GM19023 (cell line): ENCODE measurements around the gene PSEN1.
A peak's percentile ranks its signal among the peaks of the same experiment; 100 is the strongest.

Experiments
- ATAC-seq: cut with Tn5 transposase; IDR thresholded peaks from one replicate; pipeline ENCODE4 v1.9.1; 2021; ENCODE audit warnings: mild to moderate bottlenecking, moderate library complexity; ENCODE audit not compliant: unreplicated experiment

Gene PSEN1

GRCh38 chr14:73211251-73212040, 75.1 kb downstream of the PSEN1 start:
- no peak for ATAC-seq

- no peak for ATAC-seq
Observed at GRCh38 chr14:73216030-73216429, 79.7 kb downstream of the PSEN1 start.

DNA sequence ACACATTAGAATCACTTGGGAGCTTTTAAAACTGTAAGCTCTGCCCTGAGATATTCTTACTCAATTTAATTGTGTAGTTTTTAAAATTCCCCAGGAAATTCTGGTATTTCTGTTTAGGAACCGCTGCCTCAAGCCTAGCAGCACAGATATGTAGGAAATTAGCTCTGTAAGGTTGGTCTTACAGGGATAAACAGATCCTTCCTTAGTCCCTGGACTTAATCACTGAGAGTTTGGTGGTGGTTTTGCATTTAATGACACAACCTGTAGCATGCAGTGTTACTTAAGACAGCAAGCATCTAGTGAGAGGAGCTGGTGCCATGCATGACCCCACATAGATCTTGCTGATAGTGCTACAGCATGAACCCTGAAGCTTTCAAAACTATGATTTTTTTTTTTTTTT, 81.1 kb downstream of the PSEN1 start:
- ATAC-seq, result no peak

GRCh38 chr14:73220061-73220460, 83.8 kb downstream of the PSEN1 start:
- ATAC-seq, result no peak

DNA sequence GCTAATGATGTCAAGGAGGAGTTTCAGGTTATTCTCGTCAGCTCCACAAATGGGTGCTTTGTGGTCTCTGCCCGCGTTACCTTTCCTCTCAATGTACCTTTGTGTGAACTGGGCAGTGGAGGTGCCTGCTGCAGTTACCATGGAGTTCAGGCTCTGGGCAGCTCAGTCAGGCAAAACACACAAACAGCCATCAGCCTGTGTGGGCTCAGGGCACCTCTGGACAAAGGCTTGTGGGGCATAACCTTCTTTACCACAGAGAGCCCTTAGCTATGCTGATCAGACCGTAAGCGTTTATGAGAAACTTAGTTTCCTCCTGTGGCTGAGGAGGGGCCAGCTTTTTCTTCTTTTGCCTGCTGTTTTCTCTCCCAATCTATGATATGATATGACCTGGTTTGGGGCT, 84.3 kb downstream of the PSEN1 start:
- ATAC-seq, result no peak

DNA sequence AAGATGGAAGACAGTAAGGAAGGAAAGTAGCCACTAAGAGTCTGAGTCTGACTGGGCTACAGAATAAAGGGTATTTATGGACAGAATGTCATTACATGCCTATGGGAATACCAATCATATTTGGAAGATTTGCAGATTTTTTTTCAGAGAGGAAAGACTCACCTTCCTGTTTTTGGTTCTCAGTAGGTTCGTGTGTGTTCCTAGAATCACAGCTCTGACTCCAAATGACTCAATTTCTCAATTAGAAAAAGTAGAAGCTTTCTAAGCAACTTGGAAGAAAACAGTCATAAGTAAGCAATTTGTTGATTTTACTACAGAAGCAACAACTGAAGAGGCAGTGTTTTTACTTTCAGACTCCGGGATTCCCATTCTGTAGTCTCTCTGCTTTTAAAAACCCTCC, 85.6 kb downstream of the PSEN1 start:
- no peak for ATAC-seq

- peak; percentile 78 for ATAC-seq
Observed at GRCh38 chr14:73223049-73223448, 86.7 kb downstream of the PSEN1 start.

DNA sequence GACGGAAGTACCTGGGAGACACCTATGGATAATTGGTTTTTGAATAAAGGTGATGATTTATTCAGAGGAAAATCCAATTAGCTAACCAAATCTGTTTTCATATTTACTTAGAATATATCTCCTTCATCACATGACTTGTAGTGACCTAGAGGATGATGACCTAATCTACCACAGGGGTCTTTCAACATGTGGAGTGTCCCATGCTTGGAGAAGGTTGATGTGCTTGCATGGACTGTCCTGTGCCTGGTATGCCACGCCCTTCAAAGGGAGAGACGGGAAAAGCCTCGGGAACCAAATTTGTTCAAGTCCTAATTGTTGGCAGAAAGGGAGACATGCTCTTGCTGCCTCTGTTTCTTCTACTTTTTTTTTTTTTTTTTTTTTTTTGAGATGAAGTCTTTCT, 89.2 kb downstream of the PSEN1 start:
- no peak for ATAC-seq

DNA sequence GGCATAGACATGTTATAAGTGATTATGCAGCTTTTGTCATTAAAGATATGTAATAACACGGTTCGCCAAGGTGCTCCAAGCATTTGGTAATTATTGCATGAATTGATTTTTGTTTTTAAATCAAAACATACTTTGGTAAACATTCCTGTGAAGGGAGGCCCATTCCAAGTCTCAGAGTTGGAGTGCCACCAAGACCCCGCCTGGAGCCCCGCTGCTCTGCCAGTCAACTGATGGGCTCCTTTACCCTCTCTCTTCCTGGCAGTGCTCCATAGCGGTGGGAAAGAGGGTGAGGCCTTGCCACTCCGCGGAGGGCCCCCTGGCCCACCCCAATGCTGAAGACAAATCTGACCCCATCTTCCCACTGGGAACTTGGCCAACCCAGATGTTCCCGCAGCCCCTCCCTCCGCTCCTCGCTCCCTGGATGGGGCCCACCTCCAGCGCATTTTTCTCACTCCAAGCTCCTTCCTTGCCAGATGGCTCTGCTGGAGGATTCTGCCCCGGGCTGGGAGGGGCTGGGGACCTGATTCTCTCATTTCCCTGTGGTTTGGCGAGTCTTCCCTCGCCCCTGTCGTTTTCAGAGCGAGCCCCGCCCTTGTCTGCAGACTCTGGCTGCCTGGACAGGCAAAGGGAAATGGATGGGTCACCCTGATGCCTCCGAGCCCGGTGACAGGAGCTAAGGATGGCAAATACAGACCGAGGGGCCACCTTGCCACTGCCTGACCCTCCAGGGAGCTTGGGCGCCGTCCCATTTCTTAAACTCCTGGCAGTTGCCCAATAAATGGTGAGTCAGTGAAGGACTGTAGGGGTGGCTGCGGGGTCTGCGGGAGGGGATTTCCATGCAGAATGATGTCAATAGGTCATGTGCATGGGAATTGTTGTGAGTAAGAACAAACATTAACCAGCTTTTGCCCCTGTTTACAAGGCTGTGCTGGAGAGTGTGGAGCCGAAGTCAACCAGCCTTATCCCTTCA, 91.8 kb downstream of the PSEN1 start:
- ATAC-seq, result no peak

DNA sequence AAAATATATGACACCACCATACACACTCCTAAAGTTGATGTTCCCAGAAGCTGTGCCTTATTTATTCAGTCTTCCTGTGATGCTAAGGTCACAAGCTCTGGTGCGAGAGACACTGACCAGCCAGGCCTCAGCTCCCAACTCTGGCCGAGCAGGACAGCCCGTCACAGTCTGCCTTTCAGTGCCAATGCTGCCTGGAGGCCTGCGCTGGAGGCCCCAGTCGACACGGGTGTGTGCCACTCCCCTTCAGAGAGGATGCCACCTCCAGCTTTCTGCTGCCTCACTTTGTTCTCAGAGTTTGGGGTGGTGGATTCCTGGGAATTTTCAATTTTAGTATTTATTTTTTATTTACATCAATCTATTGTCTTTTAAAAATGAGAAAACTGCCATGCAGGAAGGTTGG, 93.7 kb downstream of the PSEN1 start:
- ATAC-seq, result no peak

DNA sequence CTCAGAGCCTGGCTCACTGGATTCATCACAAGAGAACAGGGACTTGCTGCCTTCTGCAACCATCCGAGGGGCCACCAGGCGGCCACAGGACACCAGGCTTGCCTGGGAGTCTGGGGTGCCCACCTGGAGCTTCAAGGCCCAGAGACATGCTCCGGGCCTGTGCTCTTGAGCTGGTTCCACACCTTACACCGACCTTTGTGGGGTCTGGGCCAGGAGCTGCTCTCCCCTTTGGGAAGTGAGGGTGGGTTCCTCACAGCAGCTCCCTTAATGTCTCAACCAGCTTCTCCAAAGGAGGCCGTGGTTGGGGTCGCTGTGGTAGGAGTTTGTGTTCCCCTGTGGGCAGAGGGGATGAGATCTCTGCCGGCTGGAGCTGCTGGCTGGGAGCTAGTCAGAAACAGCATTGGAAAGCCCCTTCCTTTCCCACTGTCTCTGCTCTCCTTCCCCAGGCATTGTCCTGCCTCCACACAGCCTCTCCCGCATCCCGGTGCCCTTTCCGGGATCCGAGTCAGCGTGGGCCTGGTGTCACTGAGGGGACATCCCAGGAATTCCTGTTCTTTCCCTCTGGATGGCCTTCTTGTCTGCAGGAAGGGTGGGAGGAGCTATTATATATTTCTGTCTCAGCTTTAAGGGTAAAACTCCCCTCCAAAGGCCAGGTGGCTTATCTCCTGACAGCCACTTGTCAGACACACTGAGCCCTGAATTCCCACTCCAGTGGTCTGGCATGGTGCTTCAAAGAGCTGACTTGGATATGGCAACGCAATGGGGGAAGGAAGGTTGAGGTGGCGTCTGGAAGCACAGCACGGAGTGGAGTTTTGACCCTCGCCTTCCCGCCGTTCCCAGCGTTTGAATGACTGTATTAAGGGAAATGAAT, 95.9 kb downstream of the PSEN1 start:
- no peak for ATAC-seq

DNA sequence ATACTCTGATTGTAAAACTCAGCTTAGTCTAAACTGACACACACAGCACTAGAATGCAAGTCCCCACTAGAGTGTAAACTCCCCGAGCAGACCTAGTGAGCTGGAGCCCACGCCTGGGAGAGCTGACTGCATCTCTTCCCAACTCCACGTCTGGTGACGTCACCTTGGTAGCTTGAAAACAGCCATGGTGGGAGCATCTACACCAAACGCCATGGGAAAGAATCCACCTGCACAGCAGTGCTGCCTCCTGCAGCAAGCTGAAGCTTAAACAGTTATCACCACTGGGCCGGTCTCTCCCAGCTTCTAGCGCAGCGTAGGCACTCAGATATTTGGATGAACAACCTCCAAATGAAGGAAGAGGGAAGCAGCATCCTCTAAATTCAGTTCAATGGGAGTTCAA, 96.7 kb downstream of the PSEN1 start:
- no peak for ATAC-seq

- no peak for ATAC-seq
Observed at GRCh38 chr14:73233564-73233963, 97.3 kb downstream of the PSEN1 start.

DNA sequence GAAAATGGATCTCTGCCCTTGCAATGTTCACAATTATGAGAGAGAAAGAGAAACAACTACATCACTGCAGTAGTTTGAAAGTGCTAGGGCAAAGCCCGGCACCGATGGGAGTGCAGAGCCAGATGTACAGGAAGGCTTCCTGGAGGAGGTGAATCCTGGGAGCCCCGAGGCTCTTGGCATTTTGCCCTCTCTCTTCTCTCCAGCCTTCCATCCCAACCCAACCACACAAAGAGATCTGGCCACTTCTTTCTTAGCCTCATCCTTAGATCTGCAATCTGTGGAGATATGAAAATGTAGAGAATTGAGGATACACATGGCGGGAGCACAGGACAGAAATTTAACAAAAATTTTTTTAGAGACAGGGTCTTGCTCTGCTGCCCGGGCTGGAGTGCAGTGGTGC, 97.7 kb downstream of the PSEN1 start:
- no peak for ATAC-seq

- no peak for ATAC-seq
Observed at GRCh38 chr14:73234586-73235394, 98.5 kb downstream of the PSEN1 start.

DNA sequence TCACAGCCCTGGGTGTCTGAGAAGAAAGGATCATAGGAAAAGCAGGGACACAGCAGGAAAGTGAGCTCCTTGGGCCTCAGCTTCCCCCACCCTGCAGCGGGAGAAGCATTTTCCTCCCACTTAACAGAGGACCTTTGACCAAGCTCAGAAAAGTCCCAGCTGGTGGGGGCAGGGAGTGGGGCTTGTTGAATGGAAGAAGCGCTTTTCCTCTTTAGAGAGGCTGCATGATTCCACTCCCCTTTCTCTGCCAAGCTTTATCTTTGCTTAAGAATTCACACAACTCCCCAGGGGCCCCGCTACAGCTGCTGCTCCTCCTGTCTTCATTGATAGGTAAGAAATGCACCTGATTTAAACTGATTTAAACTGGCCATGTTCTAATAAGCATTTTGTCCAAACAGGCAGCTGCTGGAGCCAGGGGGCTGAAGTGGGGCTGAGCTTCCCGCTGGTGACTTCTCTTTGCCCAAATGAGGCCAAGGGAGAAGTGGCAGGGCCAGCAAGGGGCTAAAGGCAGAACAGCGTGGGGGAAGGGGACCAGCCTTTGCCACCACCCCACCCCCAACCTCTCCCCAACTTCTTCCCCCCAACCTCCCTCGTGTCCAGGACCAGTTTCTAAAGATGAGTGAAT, 99.3 kb downstream of the PSEN1 start:
- ATAC-seq, result no peak

DNA sequence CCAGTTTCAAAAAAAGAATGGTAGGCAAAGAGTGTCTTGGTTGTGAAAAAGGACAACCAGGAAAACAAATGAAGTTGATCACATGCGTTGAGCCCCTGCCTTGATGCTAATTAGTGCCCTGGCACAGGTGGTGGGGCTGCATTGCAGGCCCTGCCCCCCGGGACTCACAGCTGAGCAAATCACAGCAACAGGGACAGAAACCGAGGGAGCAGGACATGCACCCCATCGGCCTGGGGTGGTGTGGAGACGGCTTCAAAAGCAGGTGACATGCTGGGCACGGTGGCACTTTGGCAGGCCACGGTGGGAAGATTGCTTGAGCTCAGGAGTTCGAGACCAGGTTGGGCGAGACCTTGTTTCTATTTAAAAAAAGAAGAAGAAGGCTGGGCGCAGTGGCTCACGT, 99.8 kb downstream of the PSEN1 start:
- no peak for ATAC-seq

GRCh38 chr14:73236752-73237218, 100.5 kb downstream of the PSEN1 start:
- ATAC-seq, result no peak

DNA sequence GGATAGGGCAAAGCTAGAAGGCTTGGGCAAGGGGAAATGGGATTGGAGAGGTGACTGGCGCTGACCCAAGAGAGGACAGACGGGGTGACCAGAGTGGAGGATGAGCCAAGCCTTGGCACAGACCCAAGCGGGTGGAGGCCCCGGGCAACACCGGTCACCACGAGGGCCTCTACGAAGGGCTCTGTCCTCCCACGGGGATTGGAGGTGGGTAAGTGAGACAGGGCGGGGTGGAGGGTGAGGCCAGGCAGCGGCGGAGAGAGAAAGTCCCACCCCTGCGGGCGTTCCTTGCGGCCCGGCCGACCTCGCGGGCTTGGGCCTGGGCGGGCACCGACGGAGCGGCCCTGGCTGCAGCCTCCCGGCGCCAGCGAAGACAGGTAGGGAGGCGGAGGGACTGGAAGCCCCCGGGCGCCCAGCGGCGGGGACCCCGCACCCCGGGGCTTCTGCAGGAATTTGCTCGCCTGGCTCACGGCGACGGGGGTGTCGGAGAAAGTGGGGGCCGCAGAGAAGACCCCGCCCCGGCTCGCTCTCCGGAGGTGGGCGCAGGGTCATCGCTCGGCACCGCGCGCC, 101.0 kb downstream of the PSEN1 start, which contains the start of gene PAPLN:
Gene PAPLN (plus strand): TSS at position 288 of the 567 bp plus-strand sequence. CDS start 2,273 bp downstream, outside the sequence.
- ATAC-seq, result no peak
